ENCODE results near the gene MALAT1.

Gene MALAT1

GRCh38 chr11:65525546-65526480, 27.0 kb downstream of the MALAT1 start:
- CTCF ChIA-PET: interaction anchor here (2.0 kb wide), 1 partner anchor 15 kb away, joined by 5 read pairs; no protein-coding TSS in a partner anchor
- TF ChIP-seq PKNOX1 (IDR thresholded peaks at IDR 0.05): no peak
- TF ChIP-seq L3MBTL2 (conservative IDR thresholded peaks at IDR 0.05): peak; percentile 19; the same call in 1 of the 2 replicates
- POLR2A ChIA-PET: interaction anchor here (1.1 to 2.9 kb wide), 13 partner anchors 11 to 192 kb away, joined by 3 to 9 read pairs (median 5); partner anchors contain the start of genes DPF2, FAM89B, MALAT1 and NEAT1
- DNase-seq (ENCODE audit: extremely low spot score): no peak

GRCh38 chr11:65526744-65527143, 27.9 kb downstream of the MALAT1 start:
- ChIA-PET POLR2A (interaction anchor here (1.1 to 1.6 kb wide), 2 partner anchors 10 to 41 kb away, joined by 3 to 5 read pairs; no protein-coding TSS in a partner anchor), CTCF (interaction anchor here (2.0 kb wide), 1 partner anchor 14 kb away, joined by 5 read pairs; no protein-coding TSS in a partner anchor)
- no peak for DNase-seq (ENCODE audit: extremely low spot score)
- TF ChIP-seq PKNOX1 (IDR thresholded peaks at IDR 0.05) (no peak), SP1 (IDR thresholded peaks at IDR 0.05) (no peak), FOXK2 (IDR thresholded peaks at IDR 0.05) (no peak), HDGF (IDR thresholded peaks at IDR 0.05; ENCODE audit: borderline replicate concordance) (no peak), LEF1 (IDR thresholded peaks at IDR 0.05; ENCODE audit: borderline replicate concordance) (no peak), FOXA1 (IDR thresholded peaks at IDR 0.05) (no peak), TARDBP (IDR thresholded peaks at IDR 0.05) (no peak), FOXM1 (IDR thresholded peaks at IDR 0.05; ENCODE audit: borderline replicate concordance) (no peak), SUZ12 (IDR thresholded peaks at IDR 0.05) (no peak), ZNF384 (IDR thresholded peaks at IDR 0.05) (no peak), CTBP1 (IDR thresholded peaks at IDR 0.05; ENCODE audit: borderline replicate concordance) (no peak), L3MBTL2 (conservative IDR thresholded peaks at IDR 0.05) (no peak), ARNT (IDR thresholded peaks at IDR 0.05) (no peak), NFRKB (IDR thresholded peaks at IDR 0.05) (no peak), BHLHE40 (IDR thresholded peaks at IDR 0.05; ENCODE audit: borderline replicate concordance) (no peak), ELF4 (IDR thresholded peaks at IDR 0.05) (no peak)

GRCh38 chr11:65528819-65529350, 30.0 kb downstream of the MALAT1 start:
- DNase-seq (ENCODE audit: extremely low spot score): no peak
- no peak for TF ChIP-seq L3MBTL2 (conservative IDR thresholded peaks at IDR 0.05)
- no peak for TF ChIP-seq ARNT (IDR thresholded peaks at IDR 0.05)
- ChIA-PET POLR2A (no interaction called here), CTCF (no interaction called here)

- ChIA-PET POLR2A (no interaction called here), CTCF (interaction anchor here (0.9 kb wide), 1 partner anchor 12 kb away, joined by 3 read pairs; no protein-coding TSS in a partner anchor)
- DNase-seq (ENCODE audit: extremely low spot score): no peak
- TF ChIP-seq SP1 (IDR thresholded peaks at IDR 0.05): no peak
Observed at GRCh38 chr11:65529475-65530156, 30.8 kb downstream of the MALAT1 start.

GRCh38 chr11:65530157-65530496, 31.3 kb downstream of the MALAT1 start:
- TF ChIP-seq NFRKB (IDR thresholded peaks at IDR 0.05) (no peak), LEF1 (IDR thresholded peaks at IDR 0.05; ENCODE audit: borderline replicate concordance) (no peak), CTBP1 (IDR thresholded peaks at IDR 0.05; ENCODE audit: borderline replicate concordance) (no peak), FOXK2 (IDR thresholded peaks at IDR 0.05) (no peak), ELF4 (IDR thresholded peaks at IDR 0.05) (no peak), PKNOX1 (IDR thresholded peaks at IDR 0.05) (no peak), ZNF384 (IDR thresholded peaks at IDR 0.05) (no peak), FOXA1 (IDR thresholded peaks at IDR 0.05) (no peak), BHLHE40 (IDR thresholded peaks at IDR 0.05; ENCODE audit: borderline replicate concordance) (no peak), SP1 (IDR thresholded peaks at IDR 0.05) (no peak), TARDBP (IDR thresholded peaks at IDR 0.05) (no peak), SUZ12 (IDR thresholded peaks at IDR 0.05) (no peak), L3MBTL2 (conservative IDR thresholded peaks at IDR 0.05) (no peak)
- ChIA-PET CTCF (interaction anchor here (0.9 kb wide), 1 partner anchor 11 kb away, joined by 3 read pairs; no protein-coding TSS in a partner anchor), POLR2A (interaction anchor here (1.1 kb wide), 1 partner anchor 59 kb away, joined by 3 read pairs; no protein-coding TSS in a partner anchor)
- no peak for DNase-seq (ENCODE audit: extremely low spot score)

GRCh38 chr11:65532388-65533064, 33.7 kb downstream of the MALAT1 start:
- DNase-seq (ENCODE audit: extremely low spot score): no peak
- ChIA-PET POLR2A (interaction anchor here (1.1 kb wide), 1 partner anchor 33 kb away, joined by 3 read pairs; the partner anchor contains the start of gene MALAT1), CTCF (no interaction called here)
- TF ChIP-seq SUZ12 (IDR thresholded peaks at IDR 0.05): no peak
- TF ChIP-seq CTBP1 (IDR thresholded peaks at IDR 0.05; ENCODE audit: borderline replicate concordance): no peak
- no peak for TF ChIP-seq L3MBTL2 (conservative IDR thresholded peaks at IDR 0.05)
- no peak for TF ChIP-seq TARDBP (IDR thresholded peaks at IDR 0.05)
- TF ChIP-seq ELF4 (IDR thresholded peaks at IDR 0.05): no peak
- no peak for TF ChIP-seq BHLHE40 (IDR thresholded peaks at IDR 0.05; ENCODE audit: borderline replicate concordance)
- no peak for TF ChIP-seq HDGF (IDR thresholded peaks at IDR 0.05; ENCODE audit: borderline replicate concordance)
- TF ChIP-seq FOXM1 (IDR thresholded peaks at IDR 0.05; ENCODE audit: borderline replicate concordance): no peak
- TF ChIP-seq LEF1 (IDR thresholded peaks at IDR 0.05; ENCODE audit: borderline replicate concordance): no peak
- no peak for TF ChIP-seq SP1 (IDR thresholded peaks at IDR 0.05)
- no peak for TF ChIP-seq FOXA1 (IDR thresholded peaks at IDR 0.05)
- no peak for TF ChIP-seq ARNT (IDR thresholded peaks at IDR 0.05)
- TF ChIP-seq PKNOX1 (IDR thresholded peaks at IDR 0.05): no peak
- TF ChIP-seq ZNF384 (IDR thresholded peaks at IDR 0.05): no peak
- no peak for TF ChIP-seq NFRKB (IDR thresholded peaks at IDR 0.05)
- TF ChIP-seq FOXK2 (IDR thresholded peaks at IDR 0.05): no peak
